GM19238 (cell line): ENCODE measurements around the gene IGFBP7.
A peak's percentile ranks its signal among the peaks of the same experiment; 100 is the strongest.

ENCODE experiments used
- DNase-seq: peaks from one replicate; pipeline ENCODE4 v3.0.0; 2011; ENCODE audit warnings: low spot score; ENCODE audit not compliant: insufficient read length

IGFBP7 gene

GRCh38 chr4:57043347-57044251 is 66.6 kb downstream of the IGFBP7 start:
- DNase-seq, result no peak

GRCh38 chr4:57042711-57043169 is 67.4 kb downstream of the IGFBP7 start:
- DNase-seq, result no peak

- no peak for DNase-seq
These were observed 69.2 kb downstream of the IGFBP7 start for GRCh38 chr4:57041020-57041419.

DNA sequence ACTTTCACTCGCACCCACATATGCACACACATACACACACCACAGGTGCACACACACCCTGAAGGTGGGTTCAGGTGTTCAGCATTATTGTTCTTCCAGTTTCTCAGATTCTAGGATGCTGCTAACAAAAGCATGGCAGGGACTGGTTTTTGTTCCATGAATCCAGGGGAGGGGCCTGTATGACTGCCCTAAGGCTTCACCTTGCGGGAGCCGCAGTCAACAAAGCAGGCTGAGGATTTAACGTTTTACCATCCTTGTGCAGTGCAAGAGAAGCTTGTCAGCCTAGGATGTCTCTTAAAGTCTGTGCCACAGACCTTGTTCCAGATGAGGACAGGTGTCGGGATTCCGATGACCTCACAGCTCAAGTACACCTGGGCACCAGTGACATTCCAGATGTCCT is 69.7 kb downstream of the IGFBP7 start:
- no peak for DNase-seq

DNA sequence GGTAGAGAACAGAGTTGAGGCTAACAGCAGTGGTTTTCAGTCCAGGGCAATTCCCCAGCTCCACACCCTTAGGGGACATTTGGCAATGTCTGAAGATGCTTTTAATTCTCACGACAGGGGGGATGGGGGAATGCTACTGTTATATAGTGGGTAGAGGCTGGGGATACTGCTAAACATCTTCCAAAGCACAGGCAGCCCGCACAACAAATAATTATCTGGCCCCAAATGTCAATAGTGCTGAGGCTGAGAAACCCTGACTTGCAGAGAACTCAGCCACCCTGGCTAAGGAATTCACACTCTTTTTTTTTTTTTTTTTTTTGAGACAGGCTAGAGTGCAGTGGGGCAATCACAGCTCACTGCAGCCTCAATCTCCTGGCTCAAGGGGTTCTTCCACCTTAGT is 70.8 kb downstream of the IGFBP7 start:
- DNase-seq, result no peak

GRCh38 chr4:57037982-57038604 is 72.1 kb downstream of the IGFBP7 start:
- DNase-seq, result peak; percentile 6

DNA sequence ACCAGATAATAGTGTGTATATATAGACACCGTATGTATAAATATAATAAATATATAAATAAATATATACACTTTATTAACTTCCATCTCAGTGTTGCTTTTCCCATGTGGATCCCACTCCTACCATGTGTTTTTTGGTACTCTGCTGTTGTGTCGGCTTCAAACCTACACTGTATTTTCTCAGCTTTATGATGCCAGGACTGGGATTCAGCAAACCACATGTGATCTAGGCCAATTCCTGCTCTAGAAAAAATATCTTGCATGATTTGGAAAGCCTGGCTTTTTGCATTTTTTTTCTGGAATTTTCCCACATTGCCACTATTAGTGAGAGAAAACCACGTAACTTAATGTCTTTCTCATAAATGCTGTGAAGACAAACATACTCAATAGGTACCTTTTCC is 75.7 kb downstream of the IGFBP7 start:
- DNase-seq, result no peak

DNA sequence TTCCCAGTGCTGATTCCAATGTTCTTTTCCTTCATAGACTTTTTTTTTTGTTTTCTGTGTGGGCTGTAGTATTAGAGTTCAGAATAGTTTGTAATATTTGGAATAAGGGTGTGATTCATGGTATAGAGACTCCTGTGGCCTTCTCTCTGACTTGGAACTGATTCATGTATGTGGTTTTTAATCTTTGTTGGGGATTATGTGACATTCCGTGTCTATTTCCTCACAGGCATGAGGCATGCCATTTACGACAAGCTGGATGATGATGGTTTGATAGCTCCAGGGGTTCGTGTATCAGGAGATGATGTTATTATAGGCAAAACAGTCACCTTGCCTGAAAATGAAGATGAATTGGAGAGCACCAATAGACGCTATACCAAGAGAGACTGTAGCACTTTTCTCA is 87.1 kb downstream of the IGFBP7 start:
- DNase-seq, result no peak

DNA sequence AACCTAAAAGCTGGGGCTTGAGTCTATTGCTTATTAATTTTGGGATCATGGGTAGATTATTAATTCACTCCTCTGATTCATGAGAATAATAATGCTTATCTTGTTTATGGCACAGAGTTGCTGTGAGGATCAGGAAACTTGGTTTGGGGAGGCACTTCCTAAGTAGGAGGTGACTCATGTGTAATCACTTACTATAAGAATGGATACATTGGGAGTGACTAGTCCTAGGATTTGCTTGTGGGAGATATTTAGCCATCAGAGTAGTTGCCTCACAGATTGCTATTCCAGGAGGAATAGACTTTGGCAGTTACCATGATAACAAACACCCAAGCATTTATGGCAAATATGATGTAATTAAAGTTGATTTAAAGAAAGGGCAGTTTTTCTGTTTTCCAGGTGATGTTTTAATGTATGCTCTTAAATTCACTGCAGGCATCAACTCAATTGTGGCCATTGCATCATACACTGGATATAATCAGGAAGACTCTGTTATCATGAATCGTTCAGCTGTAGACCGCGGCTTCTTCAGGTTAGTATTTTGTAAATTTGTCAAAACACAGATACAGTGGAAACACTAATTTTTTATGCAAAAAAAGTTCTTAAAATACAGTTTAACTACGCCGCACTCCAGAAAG is 89.6 kb downstream of the IGFBP7 start:
- DNase-seq, result no peak

GRCh38 chr4:57018980-57019379 is 91.2 kb downstream of the IGFBP7 start:
- no peak for DNase-seq

DNA sequence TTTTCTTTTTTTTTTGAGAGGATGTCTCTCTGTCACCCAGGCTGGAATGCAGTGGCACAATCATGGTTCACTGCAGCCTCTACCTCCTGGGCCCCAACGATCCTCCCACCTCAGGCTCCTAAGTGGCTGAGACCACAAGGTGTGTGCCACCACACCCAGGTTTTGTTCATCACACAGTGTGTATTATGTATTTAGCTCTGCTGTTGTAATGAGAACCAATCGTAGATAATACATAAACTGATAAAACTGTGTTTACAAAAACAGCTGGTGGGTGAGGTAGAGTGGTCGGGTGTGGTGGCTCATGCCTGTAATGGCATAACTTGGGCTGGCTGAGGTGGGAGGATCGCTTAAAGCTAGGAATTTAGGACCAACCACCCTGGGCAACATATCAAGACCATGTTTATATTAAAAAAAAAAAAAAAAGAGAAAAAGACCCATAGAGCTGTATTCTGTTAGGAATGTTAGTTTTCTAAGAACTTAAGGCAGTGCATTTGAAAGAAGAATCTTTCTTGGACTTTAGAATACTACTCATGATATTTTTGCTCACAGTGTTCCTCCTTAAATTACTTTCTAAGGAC is 96.6 kb downstream of the IGFBP7 start:
- DNase-seq, result no peak

DNA sequence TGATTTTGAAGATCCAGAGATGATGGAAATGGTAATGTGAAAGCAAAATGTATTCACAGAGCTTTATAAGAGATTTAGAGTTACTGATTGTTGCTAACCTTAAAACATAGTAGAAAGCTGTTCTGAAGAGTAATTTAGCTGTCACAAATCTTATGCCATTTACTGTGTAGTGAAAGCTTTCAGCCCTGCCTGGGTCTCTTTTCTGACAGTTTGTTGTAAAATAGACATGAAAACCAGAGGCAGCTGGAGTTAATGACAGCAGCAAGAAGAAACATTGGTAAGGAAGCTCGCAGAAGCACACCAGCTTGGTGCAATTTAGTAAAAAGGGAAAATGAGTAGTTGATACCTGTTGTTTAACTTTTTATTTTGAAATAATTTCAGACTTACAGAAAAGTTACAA is 110.4 kb downstream of the IGFBP7 start:
- no peak for DNase-seq

- no peak for DNase-seq
These were observed 114.7 kb downstream of the IGFBP7 start for GRCh38 chr4:56995525-56995924.

- DNase-seq, result no peak
These were observed 119.9 kb downstream of the IGFBP7 start for GRCh38 chr4:56990109-56990905.

DNA sequence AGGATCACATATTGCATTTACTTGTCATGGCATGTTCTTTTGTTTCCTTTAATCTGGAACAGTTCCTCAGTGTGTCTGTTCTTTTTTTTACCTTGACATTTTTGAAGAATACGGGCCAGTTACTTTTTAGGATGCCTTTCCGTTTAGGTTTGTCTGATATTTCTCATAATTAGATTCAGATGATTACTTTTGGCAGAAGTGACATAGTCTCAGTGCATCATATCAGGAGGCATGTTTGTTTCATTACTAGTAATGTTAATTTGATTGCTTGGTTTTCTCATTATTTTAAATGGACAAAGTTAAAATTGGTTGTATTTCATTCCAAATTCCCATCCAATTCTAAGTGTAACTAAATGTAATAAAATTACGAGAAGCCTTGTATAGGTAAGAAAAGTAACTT is 123.2 kb downstream of the IGFBP7 start:
- no peak for DNase-seq

- DNase-seq, result no peak
These were observed 124.0 kb downstream of the IGFBP7 start for GRCh38 chr4:56986192-56986591.

DNA sequence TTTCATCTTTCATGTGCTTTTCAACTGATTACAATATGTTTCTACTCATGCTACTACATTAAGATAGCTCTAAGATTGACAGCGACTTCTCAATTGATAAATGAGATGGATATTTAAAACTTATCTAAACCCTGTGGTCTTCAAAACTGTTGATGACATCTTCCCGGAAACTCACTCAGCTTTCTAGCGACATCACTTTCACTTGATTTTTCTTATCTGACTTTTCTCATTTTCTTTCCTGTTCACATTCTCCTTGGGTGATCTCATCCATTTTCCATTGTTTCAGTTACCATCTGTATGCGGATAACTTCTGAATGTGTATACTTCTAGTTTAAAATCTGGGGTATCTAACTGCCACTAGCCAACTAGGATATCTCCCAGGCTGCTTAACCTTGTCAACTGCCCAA is 128.4 kb downstream of the IGFBP7 start:
- no peak for DNase-seq
